ENCODE data around the gene ATCAY. TPM values are rescaled to one million over a fixed set of nuclear protein-coding genes. Genes with fewer than 3 reads are reported as not detected.
A peak's percentile ranks its signal among the peaks of the same experiment; 100 is the strongest.
"Not testable (repeated sequence)": the region's sequence is repeated elsewhere in the genome, so short reads cannot be mapped to it uniquely, and the experiment has no call there.

Gene ATCAY
- total RNA-seq, 1 experiment from 2014 or later, result not detected

DNA sequence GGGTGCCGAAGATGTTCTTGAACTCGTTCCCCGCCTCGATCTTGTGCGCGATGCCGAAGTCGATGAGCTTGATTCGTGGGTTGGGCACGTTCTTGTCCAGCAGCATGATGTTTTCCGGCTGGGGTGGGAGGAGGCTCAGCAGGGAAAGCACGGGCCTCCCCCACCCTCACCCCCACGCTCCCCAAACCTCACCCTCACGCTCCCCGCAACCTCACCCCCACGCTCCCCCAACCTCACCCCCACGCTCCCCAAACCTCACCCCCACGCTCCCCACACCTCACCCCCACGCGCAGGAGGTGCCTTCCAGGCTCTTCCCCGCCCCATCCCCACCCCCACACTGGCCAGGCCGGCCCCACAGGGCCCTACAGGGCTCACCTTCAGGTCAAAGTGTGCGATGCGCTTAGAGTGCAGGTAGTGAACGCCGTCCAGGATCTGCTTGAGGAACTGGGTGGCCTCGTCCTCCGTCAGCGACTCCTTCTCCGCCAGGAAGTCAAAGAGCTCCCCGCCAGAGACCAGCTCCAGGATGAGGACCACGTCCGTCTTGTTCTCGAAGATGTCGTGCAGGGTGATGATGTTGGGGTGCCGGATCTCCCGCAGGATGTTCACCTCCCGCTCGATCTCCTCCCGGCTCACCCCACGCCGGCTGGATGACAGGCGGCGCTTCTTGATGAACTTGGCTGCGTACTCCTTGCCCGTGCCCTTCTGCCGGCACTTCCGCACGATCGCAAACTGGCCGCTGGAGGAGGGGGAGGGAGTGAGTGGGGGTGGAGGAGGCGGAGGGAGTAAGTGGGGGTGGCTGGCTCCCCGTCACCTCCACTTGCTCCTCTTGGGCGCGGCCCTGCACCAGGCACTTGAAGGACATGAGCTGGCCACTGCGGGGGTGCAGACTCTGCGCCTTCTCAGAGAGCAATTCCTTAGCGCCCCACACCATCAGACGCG is 84.0 kb downstream of the ATCAY start:
- no peaks in the 10 kb centered on the region for H3K27me3 Mint-ChIP-seq (ENCODE audit: insufficient read depth, unreplicated experiment)
- no peak for DNase-seq (ENCODE audit: unreplicated experiment)
- H3K36me3 Mint-ChIP-seq (ENCODE audit: insufficient read depth, unreplicated experiment), result peaks cover 81% of the 10 kb centered on the region
- ChIA-PET POLR2A (no interaction called here), CTCF (interaction anchor here (0.6 to 1.1 kb wide), 2 partner anchors 74 to 660 kb away, joined by 3 read pairs; no protein-coding TSS in a partner anchor)
- no peaks in the 10 kb centered on the region for H3K9me3 Mint-ChIP-seq (ENCODE audit: unreplicated experiment)
- intact Hi-C loops (cut with micrococcal nuclease), result no loop called here
- TF ChIP-seq, protein P1, sequence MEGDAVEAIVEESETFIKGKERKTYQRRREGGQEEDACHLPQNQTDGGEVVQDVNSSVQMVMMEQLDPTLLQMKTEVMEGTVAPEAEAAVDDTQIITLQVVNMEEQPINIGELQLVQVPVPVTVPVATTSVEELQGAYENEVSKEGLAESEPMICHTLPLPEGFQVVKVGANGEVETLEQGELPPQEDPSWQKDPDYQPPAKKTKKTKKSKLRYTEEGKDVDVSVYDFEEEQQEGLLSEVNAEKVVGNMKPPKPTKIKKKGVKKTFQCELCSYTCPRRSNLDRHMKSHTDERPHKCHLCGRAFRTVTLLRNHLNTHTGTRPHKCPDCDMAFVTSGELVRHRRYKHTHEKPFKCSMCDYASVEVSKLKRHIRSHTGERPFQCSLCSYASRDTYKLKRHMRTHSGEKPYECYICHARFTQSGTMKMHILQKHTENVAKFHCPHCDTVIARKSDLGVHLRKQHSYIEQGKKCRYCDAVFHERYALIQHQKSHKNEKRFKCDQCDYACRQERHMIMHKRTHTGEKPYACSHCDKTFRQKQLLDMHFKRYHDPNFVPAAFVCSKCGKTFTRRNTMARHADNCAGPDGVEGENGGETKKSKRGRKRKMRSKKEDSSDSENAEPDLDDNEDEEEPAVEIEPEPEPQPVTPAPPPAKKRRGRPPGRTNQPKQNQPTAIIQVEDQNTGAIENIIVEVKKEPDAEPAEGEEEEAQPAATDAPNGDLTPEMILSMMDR (IDR thresholded peaks at IDR 0.05; ENCODE audit: unreplicated experiment), result no peak
- H3K4me3 Mint-ChIP-seq (ENCODE audit: unreplicated experiment), result no peak overlapping the region
- H3K4me1 Mint-ChIP-seq (ENCODE audit: insufficient read depth, unreplicated experiment), result peaks cover 10% of the 10 kb centered on the region
- no TSS peak for BruUV-seq (replicated peaks)
- no peak overlapping the region for H3K27ac Mint-ChIP-seq (ENCODE audit: low read depth, unreplicated experiment)

DNA sequence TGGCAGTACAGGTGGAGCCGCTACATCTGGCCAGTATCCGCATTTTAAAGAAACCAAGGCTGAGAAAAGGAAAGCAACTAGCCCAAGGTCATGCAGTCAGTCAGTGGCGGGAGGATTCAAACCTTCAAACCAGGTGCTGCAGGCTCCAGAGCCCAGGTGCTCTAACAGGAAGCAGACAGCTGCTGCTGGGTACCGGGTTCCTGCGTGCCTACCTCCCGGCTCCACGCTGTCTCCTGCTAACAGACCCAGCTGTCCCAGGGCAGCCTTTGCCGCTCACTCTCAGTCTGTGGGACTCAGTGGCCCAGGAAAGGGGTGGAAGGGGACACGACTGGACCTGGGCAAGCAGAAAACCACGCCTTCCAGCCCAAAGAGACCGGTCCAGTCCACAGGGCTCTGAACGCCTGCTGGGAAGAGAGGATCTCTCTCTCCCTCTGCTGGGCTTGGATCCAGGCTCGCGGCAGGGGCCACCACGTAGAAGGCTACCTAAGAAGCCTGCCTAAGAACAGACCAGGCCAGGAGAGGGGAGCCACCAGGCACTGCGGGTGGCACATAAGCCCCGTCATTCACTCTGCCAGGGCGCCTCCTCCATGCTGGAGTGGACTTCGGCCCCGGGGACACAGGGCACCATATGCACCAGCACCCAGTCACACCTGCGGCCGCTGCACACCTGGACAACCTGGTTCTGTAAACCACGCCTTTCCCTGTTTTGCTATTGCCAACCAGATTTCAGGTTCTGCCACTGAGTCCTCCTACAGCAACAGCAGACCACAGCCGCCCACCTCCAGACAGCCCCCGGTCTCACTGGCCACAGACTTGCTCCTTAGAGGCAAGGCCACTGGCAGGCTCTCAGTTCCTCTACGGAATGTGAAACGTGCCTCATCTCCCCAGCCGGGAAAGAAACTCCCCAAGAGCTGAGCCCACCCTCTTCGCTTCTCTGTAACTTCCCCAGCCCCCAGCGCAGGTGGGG is 85.8 kb downstream of the ATCAY start:
- H3K27ac Mint-ChIP-seq (ENCODE audit: low read depth, unreplicated experiment), result peak overlapping the region; percentile 19
- intact Hi-C loops (cut with micrococcal nuclease), result no loop called here
- H3K27me3 Mint-ChIP-seq (ENCODE audit: insufficient read depth, unreplicated experiment), result no peaks in the 10 kb centered on the region
- H3K4me3 Mint-ChIP-seq (ENCODE audit: unreplicated experiment), result no peak overlapping the region
- H3K4me1 Mint-ChIP-seq (ENCODE audit: insufficient read depth, unreplicated experiment), result peaks cover 18% of the 10 kb centered on the region
- ChIA-PET CTCF (interaction anchor here (0.6 kb wide), 1 partner anchor 210 kb away, joined by 3 read pairs; no protein-coding TSS in a partner anchor), POLR2A (no interaction called here)
- H3K9me3 Mint-ChIP-seq (ENCODE audit: unreplicated experiment), result no peaks in the 10 kb centered on the region
- no peak for DNase-seq (ENCODE audit: unreplicated experiment)
- TF ChIP-seq, protein P1 (IDR thresholded peaks at IDR 0.05; ENCODE audit: unreplicated experiment), result no peak
- BruUV-seq (replicated peaks), result no TSS peak
- H3K36me3 Mint-ChIP-seq (ENCODE audit: insufficient read depth, unreplicated experiment), result peaks cover 77% of the 10 kb centered on the region

DNA sequence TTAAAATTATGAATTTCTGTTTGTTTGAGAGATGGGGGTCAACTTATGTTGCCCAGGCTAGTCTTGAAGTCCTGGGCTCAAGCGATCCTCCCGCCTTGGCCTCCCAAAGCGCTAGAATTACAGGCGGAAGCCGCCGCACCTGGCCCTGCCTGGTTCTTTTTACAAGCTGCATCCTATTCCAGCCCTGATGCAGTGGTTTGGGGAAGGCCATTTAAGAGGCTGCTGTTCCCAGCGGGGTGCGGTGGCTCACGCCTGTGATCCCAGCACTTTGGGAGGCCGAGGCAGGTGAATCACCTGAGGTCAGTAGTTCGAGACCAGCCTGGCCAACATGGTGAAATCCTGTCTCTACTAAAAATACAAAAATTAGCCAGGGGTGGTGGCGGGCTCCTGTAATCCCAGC is 87.5 kb downstream of the ATCAY start:
- peak overlapping the region; percentile 88 for H3K27ac Mint-ChIP-seq (ENCODE audit: low read depth, unreplicated experiment)
- peaks cover 77% of the 10 kb centered on the region for H3K36me3 Mint-ChIP-seq (ENCODE audit: insufficient read depth, unreplicated experiment)
- H3K4me1 Mint-ChIP-seq (ENCODE audit: insufficient read depth, unreplicated experiment), result peaks cover 18% of the 10 kb centered on the region
- ChIA-PET POLR2A (interaction anchor here (0.5 to 5.8 kb wide), 9 partner anchors 9 to 521 kb away, joined by 3 to 245 read pairs (median 7); partner anchors contain the start of genes APBA3, EEF2, MRPL54 and PIAS4), CTCF (interaction anchor here (0.5 to 2.1 kb wide), 4 partner anchors 115 to 205 kb away, joined by 3 to 14 read pairs (median 8); partner anchors contain the start of gene MRPL54)
- intact Hi-C loops (cut with micrococcal nuclease), result loop anchor here (2.0 kb wide), 1 partner anchor 115 kb away; no protein-coding TSS in a partner anchor
- not testable (repeated sequence) for H3K27me3 Mint-ChIP-seq (ENCODE audit: insufficient read depth, unreplicated experiment); H3K9me3 Mint-ChIP-seq (ENCODE audit: unreplicated experiment); H3K4me3 Mint-ChIP-seq (ENCODE audit: unreplicated experiment); BruUV-seq (replicated peaks); DNase-seq (ENCODE audit: unreplicated experiment)
